ENCODE data around the gene SIGLEC11.

The SIGLEC11 gene

DNA sequence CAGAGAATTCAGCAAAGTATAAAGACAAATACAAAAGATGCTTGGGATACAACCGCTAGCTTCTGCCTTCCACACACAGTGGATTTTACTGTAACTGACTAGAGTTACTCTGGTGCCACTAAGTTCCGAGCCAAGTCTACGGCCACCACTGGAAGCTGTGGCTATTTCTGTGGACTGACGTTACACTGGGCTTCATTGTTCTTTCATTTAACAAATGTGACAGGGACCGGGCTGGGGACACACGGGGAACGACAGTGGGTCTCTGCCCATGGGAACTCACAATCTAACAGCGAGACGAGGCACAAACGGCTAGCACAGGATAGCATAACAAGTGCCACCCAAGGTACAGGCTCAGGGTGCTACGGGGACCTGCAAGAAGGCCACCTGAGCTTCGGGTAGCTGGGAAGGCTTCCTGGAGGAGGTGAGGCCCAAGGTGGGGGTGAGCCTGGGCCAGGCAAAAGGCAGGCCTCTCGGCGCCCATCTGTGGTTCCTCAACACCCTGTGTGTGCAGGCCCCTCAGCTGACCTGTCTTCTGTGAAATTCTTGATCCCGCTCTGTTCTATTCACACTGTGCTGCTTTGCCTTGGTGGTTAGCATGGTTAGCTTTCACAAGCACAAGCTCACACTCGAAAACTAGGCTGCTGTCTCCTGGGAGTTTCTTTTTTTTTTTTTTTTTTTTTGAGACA lies 54.0 kb downstream of the SIGLEC11 start:
- DNase-seq (ENCODE audit: low read depth in 2 of 2): no peak

DNA sequence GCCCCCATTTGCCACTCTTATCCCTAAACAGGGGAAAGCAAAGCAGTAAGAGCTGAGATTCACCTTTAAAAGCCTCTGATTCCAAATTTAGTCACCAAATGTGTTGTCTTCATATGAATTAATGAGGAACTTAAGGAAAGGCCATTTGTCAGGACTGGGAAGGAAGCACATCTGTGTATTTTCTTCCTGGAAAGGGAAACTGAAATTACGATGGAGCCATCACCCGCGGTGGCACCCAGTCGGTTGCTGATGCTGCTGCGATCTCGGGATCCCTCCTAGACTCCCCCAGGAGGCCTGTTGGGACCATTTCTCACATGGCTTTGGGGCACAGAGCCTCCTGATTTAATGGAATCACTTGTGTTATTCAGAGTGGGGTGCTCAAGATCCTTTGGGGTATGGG lies 56.8 kb downstream of the SIGLEC11 start:
- no peak for DNase-seq (ENCODE audit: low read depth in 2 of 2)

All from stimulated activated CD4-positive, alpha-beta T cell treated with anti-CD3 and anti-CD28 coated beads, Interleukin-12 subunit alpha, Interleukin-12 subunit beta, amount 100 ng/mL, for 24 hours (primary cell).